Hepatocyte (in vitro differentiated cells): ENCODE results near the gene SSRP1.

ENCODE experiments used
- EZH2 ChIP-seq: fragments of 200-600 bp; sonication (generic); IDR thresholded peaks from 2 replicates; pipeline ENCODE4 v1.6.1; 2016; ENCODE audit warnings: antibody characterized with exemption, mild to moderate bottlenecking, borderline replicate concordance
- EZH2phosphoT487 ChIP-seq: fragments of 200-600 bp; sonication (generic); IDR thresholded peaks from one replicate; pipeline ENCODE4 v1.6.1; 2018; ENCODE audit warnings: antibody characterized with exemption, mild to moderate bottlenecking, low read depth, moderate library complexity; ENCODE audit not compliant: unreplicated experiment, severe bottlenecking
- TF ChIP-seq, protein P1 (sequence below): fragments of 200-600 bp; sonication (generic); IDR thresholded peaks from 2 replicates; pipeline ENCODE4 v1.5.1; 2016; ENCODE audit warnings: antibody characterized with exemption, mild to moderate bottlenecking; ENCODE audit not compliant: poor library complexity

DNA sequence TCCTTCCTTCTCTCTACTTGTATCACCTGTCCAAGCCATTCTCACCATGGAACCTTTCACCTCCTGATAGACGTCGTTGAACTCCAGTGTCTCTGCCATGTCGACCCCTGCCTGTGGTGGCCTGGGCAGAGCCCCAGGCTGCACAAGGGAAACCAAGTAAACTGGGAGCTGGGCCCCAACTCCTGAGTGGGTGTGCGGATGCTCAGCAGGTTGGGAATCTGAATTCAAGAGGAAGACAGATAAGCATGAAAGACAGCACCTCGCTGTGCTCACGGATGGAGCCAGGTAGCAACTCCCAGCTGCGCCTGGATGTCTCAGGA lies 709 bp downstream of the SSRP1 start:
- TF ChIP-seq, protein P1, sequence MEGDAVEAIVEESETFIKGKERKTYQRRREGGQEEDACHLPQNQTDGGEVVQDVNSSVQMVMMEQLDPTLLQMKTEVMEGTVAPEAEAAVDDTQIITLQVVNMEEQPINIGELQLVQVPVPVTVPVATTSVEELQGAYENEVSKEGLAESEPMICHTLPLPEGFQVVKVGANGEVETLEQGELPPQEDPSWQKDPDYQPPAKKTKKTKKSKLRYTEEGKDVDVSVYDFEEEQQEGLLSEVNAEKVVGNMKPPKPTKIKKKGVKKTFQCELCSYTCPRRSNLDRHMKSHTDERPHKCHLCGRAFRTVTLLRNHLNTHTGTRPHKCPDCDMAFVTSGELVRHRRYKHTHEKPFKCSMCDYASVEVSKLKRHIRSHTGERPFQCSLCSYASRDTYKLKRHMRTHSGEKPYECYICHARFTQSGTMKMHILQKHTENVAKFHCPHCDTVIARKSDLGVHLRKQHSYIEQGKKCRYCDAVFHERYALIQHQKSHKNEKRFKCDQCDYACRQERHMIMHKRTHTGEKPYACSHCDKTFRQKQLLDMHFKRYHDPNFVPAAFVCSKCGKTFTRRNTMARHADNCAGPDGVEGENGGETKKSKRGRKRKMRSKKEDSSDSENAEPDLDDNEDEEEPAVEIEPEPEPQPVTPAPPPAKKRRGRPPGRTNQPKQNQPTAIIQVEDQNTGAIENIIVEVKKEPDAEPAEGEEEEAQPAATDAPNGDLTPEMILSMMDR = no peak
- TF ChIP-seq EZH2 = no peak
- no peak for TF ChIP-seq EZH2phosphoT487
